HEK293T (cell line): ENCODE results near the gene ZNF467.

ENCODE experiments used
- BHLHE40 ChIP-seq: fragments of 450-650 bp; IDR thresholded peaks from 2 replicates; pipeline ENCODE4 v1.6.1; 2016; ENCODE audit warnings: mild to moderate bottlenecking, moderate library complexity, borderline replicate concordance
- TARDBP ChIP-seq: fragments of 450-650 bp; IDR thresholded peaks from 2 replicates; pipeline ENCODE4 v1.6.1; 2016
- ZNF384 ChIP-seq: fragments of 450-650 bp; IDR thresholded peaks from 2 replicates; pipeline ENCODE4 v1.6.1; 2016

- TF ChIP-seq BHLHE40 (no peak), ZNF384 (no peak), TARDBP (no peak)
Measured at GRCh38 chr7:149776289-149776688, 2.9 kb upstream of the ZNF467 start.
